Endodermal cell (in vitro differentiated cells): ENCODE results near the gene INSR. TPM values are rescaled to one million over a fixed set of nuclear protein-coding genes. Genes with fewer than 3 reads are reported as not detected.

Experiments used
- DNase-seq: peaks from one replicate; pipeline ENCODE4 v3.0.0-alpha.2; 2017
- H3K27ac ChIP-seq: 2 replicates; pipeline ENCODE4 v1.5.1; 2013; ENCODE audit warnings: mild to moderate bottlenecking, low read depth, low read length, moderate library complexity
- H3K27me3 ChIP-seq: 2 replicates; pipeline ENCODE4 v1.6.1; 2013; ENCODE audit warnings: mild to moderate bottlenecking, low read length, moderate library complexity; ENCODE audit not compliant: insufficient read depth, control insufficient read depth, poor library complexity, severe bottlenecking
- H3K36me3 ChIP-seq: 2 replicates; pipeline ENCODE4 v1.7.0; 2013; ENCODE audit warnings: mild to moderate bottlenecking, low read length, moderate library complexity; ENCODE audit not compliant: control insufficient read depth, insufficient read depth
- H3K4me1 ChIP-seq: one replicate; pipeline ENCODE4 v1.7.0; 2013; ENCODE audit warnings: low read length; ENCODE audit not compliant: control insufficient read depth, insufficient read depth
- H3K4me3 ChIP-seq: 2 replicates; pipeline ENCODE4 v1.5.1; 2013; ENCODE audit warnings: mild to moderate bottlenecking, low read length, moderate library complexity
- H3K9ac ChIP-seq: 2 replicates; pipeline ENCODE4 v1.6.1; 2013; ENCODE audit warnings: mild to moderate bottlenecking, low read length, moderate library complexity; ENCODE audit not compliant: poor library complexity, severe bottlenecking; ENCODE audit errors: extremely low read depth
- H3K9me3 ChIP-seq: 2 replicates; pipeline ENCODE4 v1.6.1; 2013; ENCODE audit warnings: mild to moderate bottlenecking, low read length, moderate library complexity; ENCODE audit not compliant: control insufficient read depth
- H3K27ac Mint-ChIP-seq: 2 replicates; pipeline ENCODE4 v1.8.0; 2020; ENCODE audit warnings: mixed read lengths
- H3K27me3 Mint-ChIP-seq: 2 replicates; pipeline ENCODE4 v1.8.0; 2021; ENCODE audit warnings: mild to moderate bottlenecking, mixed read lengths; ENCODE audit not compliant: insufficient read depth
- H3K36me3 Mint-ChIP-seq: 2 replicates; pipeline ENCODE4 v1.8.0; 2020; ENCODE audit warnings: low read depth, mixed read lengths
- H3K4me1 Mint-ChIP-seq: 2 replicates; pipeline ENCODE4 v1.8.0; 2020; ENCODE audit warnings: mixed read lengths
- H3K4me3 Mint-ChIP-seq: 2 replicates; pipeline ENCODE4 v1.8.0; 2020; ENCODE audit warnings: mild to moderate bottlenecking, moderate library complexity, mixed read lengths
- H3K9me3 Mint-ChIP-seq: 2 replicates; pipeline ENCODE4 v1.8.0; 2020; ENCODE audit warnings: mild to moderate bottlenecking, mixed read lengths
- CTCF ChIP-seq: fragments of 200-600 bp; sonication (generic); conservative IDR thresholded peaks from 2 replicates; pipeline ENCODE4 v1.5.0; 2021; ENCODE audit warnings: antibody characterized with exemption, mild to moderate bottlenecking
- WGBS, 2 experiments: methylation state at CpG; one replicate each; pipeline versions ENCODE4 v1.1.5 to v1.1.7; 2013; ENCODE audit warnings: missing lambda C conversion rate in 2 of 2, mixed read lengths in 1 of 2; ENCODE audit not compliant: insufficient coverage in 1 of 2, insufficient read length in 1 of 2; 5-methylcytosine and 5-hydroxymethylcytosine counted together
- total RNA-seq, 2 donors: library from RNA; stranded (reverse); fragmentation: NEBNext Ultra II Directional in 1 of 2; extraction: Animal tissue kit (Norgen Biotek cat#: 25700) in 1 of 2; gene quantifications; 2 replicates in 1 of 2; 3 replicates in 1 of 2; pipeline ENCODE4 v1.2.1, GENCODE V29; 2021

INSR gene
- total RNA-seq, 2 donors from 2014 or later: 31.3 to 31.5 TPM

DNA sequence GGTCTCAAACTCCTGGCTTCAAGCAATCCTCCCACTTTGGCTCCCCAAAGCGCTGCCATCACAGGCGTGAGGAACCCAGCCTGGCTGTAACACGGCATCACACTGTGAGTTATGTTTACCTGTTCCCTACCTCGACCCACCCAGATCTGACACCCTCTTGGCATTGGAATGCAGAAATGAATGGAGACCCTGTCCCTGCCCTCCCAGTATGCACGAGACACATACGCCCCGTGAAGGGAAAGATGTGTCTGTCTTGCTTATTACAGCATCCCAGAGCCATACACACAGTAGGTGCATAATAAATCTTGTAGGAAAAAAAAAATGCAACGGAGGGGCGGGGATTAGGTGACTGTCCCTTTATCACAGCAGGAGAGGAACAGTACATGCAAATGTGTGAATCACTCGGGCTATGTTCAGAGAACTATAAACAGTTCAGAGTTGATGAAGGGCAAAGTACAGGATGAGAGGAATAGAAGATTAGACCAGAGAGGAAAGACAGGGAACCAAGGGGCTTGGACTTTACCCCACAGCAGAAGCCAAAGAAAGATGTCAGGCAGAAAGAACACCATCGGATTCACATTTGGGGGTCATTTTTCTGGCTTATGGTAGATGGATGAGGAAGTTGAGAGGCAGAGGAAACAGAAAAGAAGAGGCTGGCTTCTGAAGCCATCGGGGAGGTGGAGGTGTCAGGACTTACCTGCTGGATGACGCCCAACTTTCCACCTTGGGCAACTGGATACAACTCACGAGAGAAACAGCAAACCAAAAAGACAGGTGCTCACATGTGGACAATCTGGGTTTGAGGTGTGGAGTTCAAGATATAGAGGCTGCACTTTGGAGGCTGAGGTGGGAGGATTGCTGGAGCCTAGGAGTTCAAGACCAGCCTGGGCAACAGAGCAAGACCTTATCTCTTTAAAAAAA, 94.3 kb downstream of the INSR start:
- H3K27ac Mint-ChIP-seq: no peak overlapping the region
- H3K36me3 Mint-ChIP-seq: no peaks in the 10 kb centered on the region
- no peak overlapping the region for H3K27ac ChIP-seq
- no peaks in the 10 kb centered on the region for H3K36me3 ChIP-seq
- H3K27me3 Mint-ChIP-seq: no peaks in the 10 kb centered on the region
- DNase-seq: peak; percentile 53
- H3K4me3 Mint-ChIP-seq: peak overlapping the region; percentile 62
- 60 to 63% methylated on average over 9 to 14 of the region's 14 CpGs for whole genome bisulfite sequencing, 2 experiments
- H3K9me3 ChIP-seq: no peaks in the 10 kb centered on the region
- H3K9ac ChIP-seq: no peak overlapping the region
- H3K4me1 ChIP-seq: no peaks in the 10 kb centered on the region
- peaks cover 9% of the 10 kb centered on the region for H3K4me1 Mint-ChIP-seq
- no peak overlapping the region for H3K4me3 ChIP-seq
- no peaks in the 10 kb centered on the region for H3K9me3 Mint-ChIP-seq
- TF ChIP-seq CTCF: no peak
- H3K27me3 ChIP-seq: no peaks in the 10 kb centered on the region

DNA sequence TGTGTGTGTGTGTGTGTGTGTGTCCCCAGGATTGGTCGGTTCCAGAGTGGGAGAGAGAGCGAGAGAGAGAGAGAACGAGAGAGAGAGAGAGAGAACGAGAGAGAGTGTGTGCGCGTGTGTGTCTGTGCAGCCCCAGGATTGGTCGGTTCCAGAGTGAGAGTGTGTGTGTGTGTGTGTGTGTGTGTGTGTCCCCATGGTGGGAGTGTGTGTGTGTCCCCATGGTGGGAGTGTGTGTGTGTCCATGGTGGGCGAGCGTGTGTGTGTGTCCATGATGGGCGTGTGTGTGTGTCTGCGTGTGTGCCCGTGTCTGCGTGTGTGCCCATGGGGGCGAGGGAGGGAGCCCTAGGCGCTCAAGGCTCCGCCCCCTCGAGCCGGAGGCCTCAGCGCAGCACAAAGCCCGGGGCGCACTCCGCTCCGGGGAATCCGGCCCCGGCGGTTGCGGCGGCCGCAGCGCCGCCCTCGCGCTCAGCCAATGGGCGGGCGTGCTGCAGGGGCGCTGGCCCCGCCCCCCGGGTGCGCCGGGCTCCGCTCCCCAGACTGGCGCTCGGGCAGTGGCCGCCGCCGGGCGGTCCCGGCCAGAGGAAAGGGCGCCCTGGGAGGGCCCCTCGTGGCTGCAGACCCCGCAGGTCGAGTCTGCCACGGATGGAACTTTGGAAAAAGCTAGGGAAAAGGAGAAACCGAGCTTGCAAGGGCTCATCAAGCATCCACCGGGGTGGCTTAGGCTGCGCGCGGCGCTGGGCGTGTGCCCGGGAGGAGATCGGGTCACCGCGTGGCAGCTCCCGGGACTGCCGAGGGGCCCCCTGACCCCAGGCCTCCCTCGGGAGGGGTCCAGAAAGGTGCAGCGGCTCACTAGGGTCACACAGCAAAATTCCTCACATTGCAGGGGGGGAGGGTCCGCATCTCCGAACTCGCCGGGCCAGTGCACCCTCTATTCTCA, 96.2 kb downstream of the INSR start:
- H3K36me3 ChIP-seq: no peaks in the 10 kb centered on the region
- peak; percentile 55 for TF ChIP-seq CTCF
- no peaks in the 10 kb centered on the region for H3K27me3 ChIP-seq
- Mint-ChIP-seq H3K9me3 (no peaks in the 10 kb centered on the region), H3K36me3 (no peaks in the 10 kb centered on the region), H3K27ac (peak overlapping the region; percentile 81), H3K4me1 (peaks cover 9% of the 10 kb centered on the region), H3K27me3 (no peaks in the 10 kb centered on the region), H3K4me3 (peak overlapping the region; percentile 62)
- H3K9ac ChIP-seq: peak overlapping the region; percentile 68
- no peaks in the 10 kb centered on the region for H3K9me3 ChIP-seq
- WGBS, 2 experiments: 3% methylated on average over 42 to 72 of the region's 72 CpGs
- DNase-seq: peak; percentile 93
- peak overlapping the region; percentile 53 for H3K27ac ChIP-seq
- H3K4me3 ChIP-seq: peak overlapping the region; percentile 89
- no peaks in the 10 kb centered on the region for H3K4me1 ChIP-seq

GRCh38 chr19:7197119-7197759, 97.0 kb downstream of the INSR start:
- H3K27me3 Mint-ChIP-seq: peaks cover 2% of the 10 kb centered on the region
- H3K27ac Mint-ChIP-seq: peak overlapping the region; percentile 81
- H3K36me3 Mint-ChIP-seq: no peaks in the 10 kb centered on the region
- no peaks in the 10 kb centered on the region for H3K36me3 ChIP-seq
- H3K4me1 Mint-ChIP-seq: peaks cover 9% of the 10 kb centered on the region
- peak overlapping the region; percentile 62 for H3K4me3 Mint-ChIP-seq
- H3K4me3 ChIP-seq: peak overlapping the region; percentile 82
- TF ChIP-seq CTCF: no peak
- H3K9ac ChIP-seq: peak overlapping the region; percentile 3
- H3K4me1 ChIP-seq: no peaks in the 10 kb centered on the region
- peak overlapping the region; percentile 53 for H3K27ac ChIP-seq
- H3K27me3 ChIP-seq: no peaks in the 10 kb centered on the region
- peak; percentile 92 for DNase-seq
- 1% methylated on average over 11 to 26 of the region's 27 CpGs for WGBS, 2 experiments
- H3K9me3 ChIP-seq: no peaks in the 10 kb centered on the region
- no peaks in the 10 kb centered on the region for H3K9me3 Mint-ChIP-seq
